PC-9 (cell line): ENCODE measurements around the gene COL4A5. TPM values are rescaled to one million over a fixed set of nuclear protein-coding genes. Genes with fewer than 3 reads are reported as not detected.

ENCODE experiments used
- BruUV-seq: library from RNA; stranded (reverse); fragments of 400-500 nt; replicated peaks from 2 replicates; lab custom pipeline; 2021; lab: Mats Ljungman, UMichigan
- CTCF ChIA-PET: fragments of 300-600 bp; sonication (Branson Sonifier 250); formaldehyde crosslinking; loops from one replicate; lab custom pipeline; 2022; ENCODE audit warnings: antibody characterized with exemption; lab: Charles Lee
- POLR2A ChIA-PET: fragments of 300-600 bp; sonication (Branson Sonifier 250); formaldehyde crosslinking; loops from one replicate; lab custom pipeline; 2022; ENCODE audit warnings: antibody characterized with exemption; ENCODE audit not compliant: unreplicated experiment; lab: Charles Lee
- DNase-seq, 2 experiments: peaks; one replicate each; pipeline versions ENCODE4 v3.0.0 to v3.0.0-alpha.2; 2015 to 2022; ENCODE audit warnings: mixed read lengths in 1 of 2
- H2AFZ ChIP-seq: fragments of 200-600 bp; sonication (generic); 2 replicates; pipeline ENCODE4 v1.8.1; 2017; ENCODE audit warnings: antibody characterized with exemption
- H3F3A ChIP-seq: fragments of 200-600 bp; sonication (generic); 2 replicates; pipeline ENCODE4 v1.8.1; 2017; ENCODE audit warnings: antibody characterized with exemption, mild to moderate bottlenecking, low read depth; ENCODE audit not compliant: insufficient read depth
- H3K27ac ChIP-seq: fragments of 200-600 bp; sonication (generic); 2 replicates; pipeline ENCODE4 v1.6.1; 2016; ENCODE audit warnings: mixed run types
- H3K27me3 ChIP-seq: fragments of 200-600 bp; sonication (generic); 2 replicates; pipeline ENCODE4 v1.6.1; 2016; ENCODE audit warnings: low read depth, mixed run types; ENCODE audit not compliant: insufficient read depth
- H3K36me3 ChIP-seq: fragments of 200-600 bp; sonication (generic); 2 replicates; pipeline ENCODE4 v1.6.1; 2016; ENCODE audit warnings: low read depth, mixed run types
- H3K4me1 ChIP-seq: fragments of 200-600 bp; sonication (generic); replicated peaks from 2 replicates; pipeline ENCODE4 v1.6.1; 2016; ENCODE audit warnings: mixed run types; ENCODE audit not compliant: insufficient read depth
- H3K4me2 ChIP-seq: fragments of 200-600 bp; sonication (generic); 2 replicates; pipeline ENCODE4 v1.6.1; 2017; ENCODE audit warnings: mixed run types
- H3K4me3 ChIP-seq: fragments of 200-600 bp; sonication (generic); 2 replicates; pipeline ENCODE4 v1.6.1; 2016; ENCODE audit warnings: mixed run types
- H3K79me2 ChIP-seq: fragments of 200-600 bp; sonication (generic); 2 replicates; pipeline ENCODE4 v1.6.1; 2017; ENCODE audit warnings: low read depth, mixed run types
- H3K9me2 ChIP-seq: fragments of 200-600 bp; sonication (generic); 2 replicates; pipeline ENCODE4 v1.8.1; 2017; ENCODE audit warnings: mild to moderate bottlenecking; ENCODE audit not compliant: insufficient read depth
- H3K9me3 ChIP-seq: fragments of 200-600 bp; sonication (generic); 2 replicates; pipeline ENCODE4 v1.8.1; 2016; ENCODE audit warnings: low read depth; ENCODE audit not compliant: insufficient read depth
- H4K20me1 ChIP-seq: fragments of 200-600 bp; sonication (generic); 2 replicates; pipeline ENCODE4 v1.8.1; 2017; ENCODE audit not compliant: insufficient read depth
- EZH2 ChIP-seq: fragments of 200-600 bp; sonication (generic); IDR thresholded peaks from 2 replicates; pipeline ENCODE4 v1.8.0; 2017; ENCODE audit warnings: antibody characterized with exemption, low read depth
- intact Hi-C: fragments of 100-400 bp; cut with micrococcal nuclease; formaldehyde crosslinking; loops from one replicate; pipeline ENCODE4 v1.10.0; 2022; ENCODE audit not compliant: unreplicated experiment
- total RNA-seq: library from RNA; stranded (reverse); gene quantifications from 2 replicates; pipeline ENCODE4 v1.2.3, GENCODE V29; 2021
- TF ChIP-seq, protein P1 (sequence below): fragments of 200-600 bp; sonication (generic); conservative IDR thresholded peaks from 2 replicates; pipeline ENCODE4 v1.6.1; 2017; ENCODE audit warnings: mixed run types, antibody characterized with exemption, mild to moderate bottlenecking, moderate library complexity

The COL4A5 gene
- total RNA-seq, 1 experiment from 2014 or later, result 82.3 TPM

DNA sequence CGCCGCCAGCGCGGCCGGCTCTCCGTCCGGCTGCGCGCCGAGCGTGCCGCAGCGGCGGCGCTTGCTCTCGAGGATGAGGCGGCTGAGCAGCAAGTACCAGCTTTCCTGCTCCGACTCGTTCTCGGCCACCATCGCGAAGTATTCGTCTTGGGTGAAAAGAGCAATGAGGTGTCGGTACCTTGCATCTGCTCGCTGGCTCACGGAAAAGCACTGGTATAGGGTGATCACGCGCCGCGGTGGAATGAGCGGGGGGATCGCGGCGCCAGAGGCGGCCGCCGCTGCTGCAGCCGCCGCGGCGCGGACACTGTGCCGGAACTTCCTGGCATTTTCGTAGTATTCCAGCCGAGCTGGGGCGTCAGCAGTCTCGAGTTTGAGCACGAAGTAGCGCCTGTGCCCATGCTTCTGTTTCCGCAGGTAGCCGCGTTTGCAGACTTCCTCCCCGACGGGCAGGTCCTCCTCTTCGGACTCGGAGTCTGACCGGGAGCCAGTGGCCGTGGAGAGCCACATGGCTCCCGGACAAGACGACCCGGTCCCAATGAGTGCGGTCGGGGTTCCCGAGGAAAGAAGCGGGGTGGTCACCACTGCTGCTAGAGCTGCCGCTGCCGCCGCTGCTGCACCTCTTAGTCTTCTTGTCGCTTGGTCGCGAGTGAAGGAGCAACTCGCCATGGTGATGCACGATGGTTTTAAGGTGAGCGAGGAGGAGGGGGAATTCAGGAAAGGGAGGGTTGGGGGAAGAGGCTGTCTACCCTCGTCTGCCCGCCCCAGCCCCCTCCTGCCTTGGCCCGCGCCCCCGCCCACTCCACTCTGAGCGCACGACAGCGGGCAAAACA lies 296.3 kb downstream of the COL4A5 start:
- no peak for DNase-seq
- Histone ChIP-seq H3K27me3 (peaks cover 41% of the 10 kb centered on the region), H3K9me3 (no peaks in the 10 kb centered on the region), H3K4me3 (peak overlapping the region; percentile 48; the same call in 1 of the 2 replicates), H4K20me1 (no peaks in the 10 kb centered on the region), H3F3A (no peaks in the 10 kb centered on the region), H3K27ac (no peak overlapping the region), H3K36me3 (no peaks in the 10 kb centered on the region), H3K4me2 (peak overlapping the region; percentile 72), H3K79me2 (no peaks in the 10 kb centered on the region), H3K9me2 (no peaks in the 10 kb centered on the region), H2AFZ (peak overlapping the region; percentile 66; the same call in 1 of the 2 replicates), H3K4me1 (no peaks in the 10 kb centered on the region)
- TF ChIP-seq, protein P1, sequence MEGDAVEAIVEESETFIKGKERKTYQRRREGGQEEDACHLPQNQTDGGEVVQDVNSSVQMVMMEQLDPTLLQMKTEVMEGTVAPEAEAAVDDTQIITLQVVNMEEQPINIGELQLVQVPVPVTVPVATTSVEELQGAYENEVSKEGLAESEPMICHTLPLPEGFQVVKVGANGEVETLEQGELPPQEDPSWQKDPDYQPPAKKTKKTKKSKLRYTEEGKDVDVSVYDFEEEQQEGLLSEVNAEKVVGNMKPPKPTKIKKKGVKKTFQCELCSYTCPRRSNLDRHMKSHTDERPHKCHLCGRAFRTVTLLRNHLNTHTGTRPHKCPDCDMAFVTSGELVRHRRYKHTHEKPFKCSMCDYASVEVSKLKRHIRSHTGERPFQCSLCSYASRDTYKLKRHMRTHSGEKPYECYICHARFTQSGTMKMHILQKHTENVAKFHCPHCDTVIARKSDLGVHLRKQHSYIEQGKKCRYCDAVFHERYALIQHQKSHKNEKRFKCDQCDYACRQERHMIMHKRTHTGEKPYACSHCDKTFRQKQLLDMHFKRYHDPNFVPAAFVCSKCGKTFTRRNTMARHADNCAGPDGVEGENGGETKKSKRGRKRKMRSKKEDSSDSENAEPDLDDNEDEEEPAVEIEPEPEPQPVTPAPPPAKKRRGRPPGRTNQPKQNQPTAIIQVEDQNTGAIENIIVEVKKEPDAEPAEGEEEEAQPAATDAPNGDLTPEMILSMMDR, result no peak
- TF ChIP-seq EZH2, result no peak
- no TSS peak for BruUV-seq
- intact Hi-C loops, result no loop called here
- ChIA-PET CTCF (no interaction called here), POLR2A (interaction anchor here (0.7 kb wide), 1 partner anchor 1100 kb away, joined by 7 read pairs; no protein-coding TSS in a partner anchor)

DNA sequence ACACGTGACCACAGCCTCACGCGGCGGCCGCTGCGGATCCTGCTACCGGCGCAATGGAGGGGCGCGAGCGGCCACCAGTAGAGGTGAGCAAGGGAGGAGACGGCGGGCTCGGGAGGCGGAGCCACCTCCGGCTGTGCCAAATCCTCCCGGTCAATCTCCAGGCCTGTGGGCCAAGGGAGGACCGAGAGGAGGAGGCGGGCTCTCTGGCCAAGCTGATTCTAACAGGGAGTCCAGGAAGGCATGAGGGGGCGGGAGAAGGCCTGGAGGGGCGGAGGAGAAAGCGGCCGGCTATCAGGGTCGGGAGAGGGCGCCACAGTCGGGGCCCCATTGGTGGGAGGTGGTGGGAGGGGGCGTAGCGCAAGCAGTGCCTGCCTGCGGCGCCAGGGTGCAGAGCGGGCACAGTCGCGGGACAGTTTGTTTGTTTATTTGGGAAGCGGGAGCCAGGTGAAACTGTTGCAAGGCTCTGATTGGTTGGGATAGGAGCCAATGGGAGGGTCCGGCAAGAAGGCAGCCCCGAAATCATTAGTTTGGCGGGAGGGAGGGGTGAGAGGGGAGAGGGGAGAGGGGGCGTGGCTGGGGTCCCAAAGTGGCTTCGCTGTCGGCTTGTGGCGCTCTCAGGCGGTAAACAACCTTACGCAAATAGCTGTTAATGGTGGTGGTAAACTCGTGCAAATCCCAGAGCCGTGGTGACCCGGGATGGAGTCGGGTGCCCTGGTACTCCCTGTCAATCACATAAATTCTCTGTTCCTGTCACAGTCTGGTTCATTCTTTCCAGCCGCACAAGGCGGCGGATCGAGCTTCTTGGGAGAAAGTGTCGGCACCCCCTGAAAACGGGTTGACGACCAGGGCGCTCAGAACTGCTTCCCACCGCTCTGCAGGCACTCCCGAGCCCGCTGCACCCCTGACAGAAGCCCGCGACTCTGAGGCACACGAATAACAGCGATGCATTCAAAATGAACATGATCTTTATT lies 297.2 kb downstream of the COL4A5 start, which contains the start of gene IRS4:
IRS4 (minus strand) TSS at position 55 of the 971 bp plus-strand sequence.
- ChIA-PET CTCF (no interaction called here), POLR2A (interaction anchor here (0.6 to 0.7 kb wide), 2 partner anchors 800 to 1100 kb away, joined by 3 to 7 read pairs; partner anchors contain the start of gene NXT2)
- Histone ChIP-seq H3K4me1 (no peaks in the 10 kb centered on the region), H3K79me2 (no peaks in the 10 kb centered on the region), H4K20me1 (no peaks in the 10 kb centered on the region), H3K27me3 (peaks cover 32% of the 10 kb centered on the region; the same call in 1 of the 2 replicates), H3F3A (no peaks in the 10 kb centered on the region), H3K4me3 (peak within 1 kb of the TSS; percentile 48; the same call in 1 of the 2 replicates), H2AFZ (peak within 1 kb of the TSS; percentile 66; the same call in 1 of the 2 replicates), H3K9me3 (no peaks in the 10 kb centered on the region), H3K9me2 (no peaks in the 10 kb centered on the region), H3K4me2 (peak within 1 kb of the TSS; percentile 72), H3K27ac (no peak within 1 kb of the TSS), H3K36me3 (no peaks in the 10 kb centered on the region)
- peak in 1 of 2 experiments; percentile 38 for DNase-seq
- no TSS peak for BruUV-seq
- intact Hi-C loops, result no loop called here
- TF ChIP-seq, protein P1, result no peak
- no peak for TF ChIP-seq EZH2

DNA sequence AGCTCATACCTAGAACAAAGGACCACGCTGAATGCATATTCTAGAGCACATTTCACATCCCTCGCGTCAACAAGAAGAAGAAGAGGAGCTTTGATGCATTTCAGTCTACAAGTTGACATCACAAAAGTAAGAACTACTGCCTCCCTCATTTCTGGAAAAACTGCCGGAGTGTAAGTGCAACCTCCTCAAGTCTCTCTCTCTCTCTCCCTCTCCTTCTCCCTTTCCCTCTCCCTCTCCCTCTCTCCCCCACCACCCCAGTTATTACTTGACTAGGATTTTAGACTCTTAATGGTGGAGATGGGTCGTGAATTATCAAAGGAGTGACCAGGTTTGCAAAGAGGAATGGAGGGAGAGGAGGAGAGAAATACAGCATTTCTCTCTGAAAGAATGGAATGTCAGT lies 298.1 kb downstream of the COL4A5 start:
- Histone ChIP-seq H3K4me1 (no peaks in the 10 kb centered on the region), H3K27me3 (peaks cover 23% of the 10 kb centered on the region; the same call in 1 of the 2 replicates), H2AFZ (no peak overlapping the region), H3K4me3 (no peak overlapping the region), H3K36me3 (no peaks in the 10 kb centered on the region), H3K9me3 (no peaks in the 10 kb centered on the region), H3F3A (no peaks in the 10 kb centered on the region), H3K9me2 (no peaks in the 10 kb centered on the region), H3K79me2 (no peaks in the 10 kb centered on the region), H4K20me1 (no peaks in the 10 kb centered on the region), H3K27ac (no peak overlapping the region), H3K4me2 (no peak overlapping the region)
- POLR2A ChIA-PET, result interaction anchor here (0.6 kb wide), 1 partner anchor 799 kb away, joined by 3 read pairs; the partner anchor contains the start of gene NXT2
- DNase-seq, result no peak
- no peak for TF ChIP-seq EZH2
- TF ChIP-seq, protein P1, result no peak
- intact Hi-C loops, result no loop called here
- BruUV-seq, result no TSS peak
- CTCF ChIA-PET, result no interaction called here
